ENCODE data around the gene MRS2. TPM values are rescaled to one million over a fixed set of nuclear protein-coding genes. Genes with fewer than 3 reads are reported as not detected.
A peak's percentile ranks its signal among the peaks of the same experiment; 100 is the strongest.
"Not testable (repeated sequence)": the region's sequence is repeated elsewhere in the genome, so short reads cannot be mapped to it uniquely, and the experiment has no call there.

MRS2 gene
- total RNA-seq, 2 donors from 2014 or later = 32.6 to 35.7 TPM

GRCh38 chr6:24394780-24395437 is 7.8 kb upstream of the MRS2 start:
- no peak overlapping the region for H3K4me3 ChIP-seq
- H3K36me3 ChIP-seq = no peaks in the 10 kb centered on the region
- no peak for TF ChIP-seq CTCF (IDR thresholded peaks at IDR 0.05)
- no peaks in the 10 kb centered on the region for H3K4me1 ChIP-seq
- intact Hi-C loops (cut with DNase I) = no loop called here
- no peaks in the 10 kb centered on the region for H3K27me3 ChIP-seq
- no peak for DNase-seq
- no peak overlapping the region for H3K27ac ChIP-seq
- H3K9me3 ChIP-seq = no peaks in the 10 kb centered on the region
- H3K9ac ChIP-seq (ENCODE audit: low read depth in 2 of 2, low read length in 2 of 2) = no peak overlapping the region

- Histone ChIP-seq H3K4me3 (no peak overlapping the region), H3K4me1 (no peaks in the 10 kb centered on the region), H3K27ac (no peak overlapping the region), H3K27me3 (no peaks in the 10 kb centered on the region), H3K36me3 (no peaks in the 10 kb centered on the region), H3K9me3 (no peaks in the 10 kb centered on the region), H3K9ac (ENCODE audit: low read depth in 2 of 2, low read length in 2 of 2) (no peak overlapping the region)
- DNase-seq = no peak
- no peak for TF ChIP-seq CTCF (IDR thresholded peaks at IDR 0.05)
- intact Hi-C loops (cut with DNase I) = no loop called here
Measured at GRCh38 chr6:24396824-24397223, 5.9 kb upstream of the MRS2 start.

- DNase-seq = no peak
- Histone ChIP-seq H3K9me3 (no peaks in the 10 kb centered on the region), H3K4me3 (no peak overlapping the region), H3K36me3 (no peaks in the 10 kb centered on the region), H3K4me1 (no peaks in the 10 kb centered on the region), H3K27me3 (no peaks in the 10 kb centered on the region), H3K27ac (no peak overlapping the region), H3K9ac (ENCODE audit: low read depth in 2 of 2, low read length in 2 of 2) (no peak overlapping the region)
- TF ChIP-seq CTCF (IDR thresholded peaks at IDR 0.05) = no peak
- intact Hi-C loops (cut with DNase I) = no loop called here
Measured at GRCh38 chr6:24397631-24398030, 5.1 kb upstream of the MRS2 start.

GRCh38 chr6:24400045-24401039 is 2.4 kb upstream of the MRS2 start:
- intact Hi-C loops (cut with DNase I); H3K9ac ChIP-seq (ENCODE audit: low read depth in 2 of 2, low read length in 2 of 2); H3K4me3 ChIP-seq; H3K36me3 ChIP-seq; H3K9me3 ChIP-seq; DNase-seq; H3K4me1 ChIP-seq; H3K27ac ChIP-seq; H3K27me3 ChIP-seq: not testable (repeated sequence)

GRCh38 chr6:24401458-24401857 is 1.3 kb upstream of the MRS2 start:
- Histone ChIP-seq H3K9ac (ENCODE audit: low read depth in 2 of 2, low read length in 2 of 2) (no peak overlapping the region), H3K9me3 (no peaks in the 10 kb centered on the region), H3K27ac (no peak overlapping the region), H3K36me3 (no peaks in the 10 kb centered on the region), H3K27me3 (no peaks in the 10 kb centered on the region), H3K4me1 (no peaks in the 10 kb centered on the region), H3K4me3 (no peak overlapping the region)
- DNase-seq = no peak
- no peak for TF ChIP-seq CTCF (IDR thresholded peaks at IDR 0.05)
- intact Hi-C loops (cut with DNase I) = no loop called here

- Histone ChIP-seq H3K36me3 (no peaks in the 10 kb centered on the region), H3K9ac (ENCODE audit: low read depth in 2 of 2, low read length in 2 of 2) (peak overlapping the region; percentile 91 to 95), H3K9me3 (no peaks in the 10 kb centered on the region), H3K27me3 (no peaks in the 10 kb centered on the region), H3K27ac (peak overlapping the region; percentile 72), H3K4me1 (no peaks in the 10 kb centered on the region), H3K4me3 (peak overlapping the region; percentile 97)
- no peak for TF ChIP-seq CTCF (IDR thresholded peaks at IDR 0.05)
- intact Hi-C loops (cut with DNase I) = no loop called here
- no peak for DNase-seq
Measured at GRCh38 chr6:24403501-24403824, 727 bp downstream of the MRS2 start.
